Nucleus accumbens (tissue), 56 donors: ENCODE results near the gene DHX36.

Experiments
- DNase-seq, 56 donors: peaks; one replicate each; lab custom pipeline; 2025; lab: John Stamatoyannopoulos, UW

Gene DHX36

GRCh38 chr3:154301561-154301960, 22.7 kb downstream of the DHX36 start:
- DNase-seq = no peak

- peak in 1 of 56 donors; percentile 1 for DNase-seq
Observed at GRCh38 chr3:154294016-154294415, 30.3 kb downstream of the DHX36 start.

DNA sequence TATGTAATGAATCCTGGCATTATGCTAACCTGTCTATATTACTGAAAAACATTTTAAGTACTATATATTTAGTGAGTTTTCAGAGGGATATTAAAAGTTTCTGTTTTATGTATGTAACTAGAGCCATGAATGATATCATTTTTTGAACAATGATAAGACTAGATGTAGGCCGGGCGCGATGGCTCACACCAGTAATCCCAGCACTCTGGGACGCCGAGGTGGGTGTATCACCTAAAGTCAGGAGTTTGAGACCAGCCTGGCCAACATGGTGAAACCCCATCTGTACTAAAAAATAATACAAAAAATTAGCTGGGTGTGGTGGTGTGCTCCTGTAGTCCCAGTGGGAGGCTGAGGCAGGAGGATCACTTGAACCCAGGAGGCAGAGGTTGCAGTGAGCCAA, 34.1 kb downstream of the DHX36 start:
- no peak for DNase-seq

DNA sequence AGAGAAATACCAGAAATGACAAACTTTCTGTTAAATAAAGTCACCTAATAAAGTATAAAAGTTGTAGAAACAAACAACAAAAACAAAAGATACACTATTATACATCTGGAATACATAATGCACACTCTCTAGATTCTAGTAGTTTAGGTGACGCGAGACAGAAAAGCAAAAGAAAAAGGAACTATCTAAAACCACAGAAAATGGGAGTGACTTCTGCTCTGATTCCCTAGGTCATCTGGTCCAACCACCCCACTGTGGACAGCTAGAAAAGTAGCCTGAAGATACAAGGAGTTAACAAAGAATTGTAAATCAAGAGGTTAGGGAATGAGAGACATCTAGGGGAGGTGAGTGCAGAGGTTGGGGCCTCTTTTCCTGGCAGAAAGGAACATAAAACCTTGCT, 39.1 kb downstream of the DHX36 start:
- no peak for DNase-seq

GRCh38 chr3:154280161-154280560, 44.1 kb downstream of the DHX36 start:
- DNase-seq = no peak

DNA sequence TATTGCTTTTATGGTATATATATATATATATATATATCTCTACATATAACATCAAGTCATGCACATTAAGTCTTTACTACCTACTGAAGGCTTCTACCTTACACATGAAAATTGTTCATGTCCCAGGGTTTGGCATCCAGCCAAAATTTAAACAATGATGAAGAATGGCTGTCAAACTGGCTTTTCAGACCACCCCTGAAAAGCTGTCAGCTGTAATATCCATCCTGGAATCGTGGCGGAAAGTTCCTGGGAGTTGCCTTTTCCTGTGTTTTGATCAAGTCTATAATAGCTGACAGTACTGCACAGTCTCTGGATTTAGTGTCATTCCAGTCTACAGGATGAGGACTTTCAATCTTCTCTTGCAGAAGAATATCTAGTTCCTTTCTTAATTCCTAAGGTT, 48.3 kb downstream of the DHX36 start:
- no peak for DNase-seq

DNA sequence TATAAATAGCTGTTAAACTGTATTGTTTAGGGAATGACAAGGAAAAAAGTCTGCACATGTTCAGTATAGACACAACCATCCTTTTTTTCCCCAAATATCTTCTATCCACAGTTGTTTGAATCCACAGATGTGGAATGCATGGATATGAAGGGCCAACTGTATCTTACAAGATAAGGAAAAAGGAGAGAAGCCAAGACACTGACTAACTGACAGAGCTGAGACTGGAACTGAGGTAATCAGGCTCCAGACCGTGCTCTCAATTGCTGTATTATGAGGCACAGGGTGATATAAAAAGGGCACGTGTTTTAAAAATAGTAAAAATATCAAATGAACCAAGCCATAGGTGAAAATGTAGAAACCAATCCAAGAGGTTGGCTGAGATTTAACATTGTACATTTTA, 49.0 kb downstream of the DHX36 start:
- no peak for DNase-seq

- DNase-seq = no peak
Observed at GRCh38 chr3:154274348-154274747, 49.9 kb downstream of the DHX36 start.

DNA sequence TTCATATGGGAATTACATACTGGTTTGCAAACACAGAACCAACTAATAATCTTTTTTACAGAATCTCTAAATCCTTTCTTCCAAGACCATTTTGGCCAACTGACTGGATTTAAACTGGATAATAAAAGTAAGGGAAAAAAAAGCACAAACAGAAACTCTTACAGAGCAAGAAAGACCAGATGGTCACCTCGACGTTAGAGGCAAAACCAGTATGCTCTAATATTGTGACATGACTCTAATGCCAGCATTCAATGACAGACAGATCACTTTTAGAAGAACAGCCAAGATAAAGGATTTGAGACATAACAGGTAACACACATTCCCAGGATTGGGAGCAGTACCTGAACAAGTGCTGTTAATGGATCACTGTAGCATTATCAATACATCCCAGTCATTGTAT, 50.9 kb downstream of the DHX36 start:
- no peak for DNase-seq

DNA sequence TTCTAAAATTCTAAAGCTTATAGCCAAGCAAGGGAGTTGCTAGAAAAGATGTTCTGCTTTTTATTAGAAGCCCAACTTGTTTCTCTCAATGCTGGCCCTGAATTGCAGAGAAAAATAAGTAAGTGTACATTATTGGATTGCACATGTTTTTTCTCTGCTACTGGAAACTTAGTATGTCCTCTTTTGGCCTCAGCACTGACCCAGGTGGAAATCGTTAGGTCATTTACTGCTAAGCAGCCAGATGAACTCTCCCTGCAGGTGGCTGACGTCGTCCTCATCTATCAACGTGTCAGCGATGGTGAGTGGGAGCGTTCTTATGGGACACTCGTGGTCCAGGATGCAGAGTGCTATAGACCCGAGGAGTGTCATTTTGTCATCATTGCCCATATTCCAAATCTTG, 69.8 kb downstream of the DHX36 start:
- no peak for DNase-seq

DNA sequence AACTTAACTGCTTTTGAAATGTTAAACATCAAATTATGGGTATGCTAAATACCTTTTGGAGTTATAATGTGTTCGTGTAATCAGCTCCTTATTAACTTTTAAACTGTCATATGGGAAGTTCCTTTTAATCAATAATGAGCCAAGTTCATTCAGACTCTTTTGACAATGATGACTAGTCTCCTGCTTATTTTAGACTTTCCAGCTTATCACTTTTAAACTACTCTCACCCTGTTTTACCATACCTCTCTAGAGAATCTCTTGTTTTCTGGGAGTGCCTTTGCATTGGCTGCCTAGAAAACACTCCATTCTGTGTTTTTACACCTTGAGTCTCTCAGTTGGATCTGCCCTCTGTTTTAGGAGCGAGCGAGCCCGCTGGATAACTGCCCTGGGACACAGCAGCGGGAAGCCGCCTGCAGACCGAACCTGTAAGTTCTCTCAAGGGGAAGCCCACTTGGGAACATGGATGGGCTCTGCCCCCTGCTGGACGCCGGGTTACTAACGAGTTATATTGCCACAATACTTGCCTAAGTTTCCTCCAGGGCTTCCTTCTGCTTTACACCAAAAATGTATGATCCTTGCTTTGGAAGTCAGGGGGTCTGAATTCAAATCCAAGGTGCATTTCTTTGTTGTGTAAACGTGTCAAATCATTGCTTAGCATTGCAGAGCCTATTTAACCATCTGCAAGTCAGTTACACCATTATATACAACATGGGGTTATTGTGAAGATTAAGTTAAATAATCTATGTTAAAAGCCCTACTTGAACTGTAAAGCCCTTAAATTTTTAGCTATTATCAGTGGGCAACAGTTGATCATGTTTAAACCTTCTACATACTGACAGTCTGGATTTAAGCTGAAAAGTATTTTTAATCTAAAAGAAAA, 71.3 kb downstream of the DHX36 start:
- peak in 55 of 56 donors; percentile 5 to 93 (median 66) for DNase-seq

DNA sequence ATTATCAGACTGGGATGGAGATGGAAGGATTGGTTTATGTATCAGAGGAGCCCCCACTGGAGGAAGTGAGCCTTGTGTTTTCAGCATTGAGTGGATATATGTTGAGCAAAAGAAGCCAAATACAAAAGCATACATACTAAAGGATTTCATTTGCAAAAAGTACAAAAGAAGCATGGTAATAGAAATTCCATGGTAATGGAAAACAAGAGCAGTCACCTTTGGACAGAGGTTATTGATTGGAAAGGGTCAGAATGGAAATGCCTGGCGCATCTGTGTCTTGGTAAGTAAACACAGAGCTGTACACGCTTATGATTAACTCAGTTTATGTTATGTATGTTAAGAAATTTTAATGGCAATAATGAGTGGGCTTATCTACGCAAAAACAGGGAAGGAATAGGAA, 72.7 kb downstream of the DHX36 start:
- no peak for DNase-seq

DNA sequence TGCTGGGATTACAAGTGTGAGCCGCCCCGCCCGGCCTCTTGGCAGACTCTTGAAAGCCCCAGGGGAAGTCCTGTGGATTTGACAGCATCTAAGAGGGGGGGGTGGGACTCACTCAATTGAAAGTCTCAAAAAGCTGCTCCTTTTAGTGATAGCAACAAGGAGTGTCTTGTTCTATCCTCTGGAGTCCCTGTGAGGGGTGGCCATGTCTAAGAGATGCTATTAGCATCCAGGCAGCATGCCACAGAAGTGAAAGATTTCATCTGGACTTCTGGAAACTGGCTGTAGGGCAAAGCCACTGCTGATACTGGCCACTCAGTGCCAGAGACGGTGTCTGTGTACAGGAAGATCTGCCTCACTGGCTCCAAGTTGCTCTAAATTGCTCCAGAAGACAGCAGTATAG, 74.0 kb downstream of the DHX36 start:
- no peak for DNase-seq

DNA sequence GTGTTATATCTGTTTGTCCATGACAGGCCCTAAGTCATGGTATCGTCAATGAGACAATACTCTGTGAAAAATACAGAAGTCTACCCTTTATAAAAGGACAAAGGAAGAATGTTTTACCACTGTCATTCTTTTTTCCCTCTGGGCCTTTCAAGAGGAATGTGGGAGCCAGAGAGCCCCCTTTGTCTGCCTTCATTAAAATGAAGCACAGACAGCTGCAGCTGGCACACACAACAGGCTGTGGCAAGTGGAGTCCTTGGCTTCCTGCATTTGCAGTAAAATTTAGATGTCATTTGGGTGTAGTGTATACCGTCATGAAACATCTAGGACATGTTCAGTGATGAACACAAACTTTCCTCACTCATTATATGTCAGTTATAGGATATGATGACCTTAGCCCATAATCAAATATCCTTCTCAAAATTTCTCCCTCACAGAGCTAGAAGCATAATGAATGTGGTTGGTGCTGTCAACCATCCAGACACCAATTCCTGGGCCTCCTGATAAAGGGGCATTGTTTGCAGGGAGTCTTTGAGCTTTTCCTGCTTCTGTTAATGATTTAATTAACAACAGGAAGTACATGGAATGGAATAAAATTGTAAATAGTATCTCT, 76.4 kb downstream of the DHX36 start:
- peak in 25 of 56 donors; percentile 1 to 60 (median 13) for DNase-seq

GRCh38 chr3:154244644-154245043, 79.6 kb downstream of the DHX36 start:
- DNase-seq = peak in 2 of 56 donors; percentile 3 to 9

GRCh38 chr3:154243353-154243752, 80.9 kb downstream of the DHX36 start:
- no peak for DNase-seq

- no peak for DNase-seq
Observed at GRCh38 chr3:154242766-154243165, 81.5 kb downstream of the DHX36 start.

- DNase-seq = no peak
Observed at GRCh38 chr3:154241496-154241895, 82.8 kb downstream of the DHX36 start.

DNA sequence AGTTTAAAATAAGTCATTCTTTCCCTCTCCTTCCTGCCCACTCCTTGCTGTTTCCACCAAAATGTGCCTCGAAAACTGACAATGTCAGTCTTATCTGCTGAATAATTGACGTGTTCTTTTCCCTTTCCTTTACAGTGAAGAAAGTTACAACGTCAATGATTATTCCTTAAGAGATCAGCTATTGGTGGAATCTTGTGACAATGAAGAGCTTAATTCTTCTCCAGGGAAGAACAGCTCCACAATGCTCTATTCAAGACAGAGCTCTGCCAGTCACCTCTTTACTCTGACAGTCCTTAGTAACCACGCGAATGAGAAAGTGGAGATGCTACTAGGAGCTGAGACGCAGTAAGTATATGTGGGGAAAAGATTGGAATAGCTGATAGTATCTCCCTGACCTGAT, 84.1 kb downstream of the DHX36 start:
- DNase-seq = no peak

DNA sequence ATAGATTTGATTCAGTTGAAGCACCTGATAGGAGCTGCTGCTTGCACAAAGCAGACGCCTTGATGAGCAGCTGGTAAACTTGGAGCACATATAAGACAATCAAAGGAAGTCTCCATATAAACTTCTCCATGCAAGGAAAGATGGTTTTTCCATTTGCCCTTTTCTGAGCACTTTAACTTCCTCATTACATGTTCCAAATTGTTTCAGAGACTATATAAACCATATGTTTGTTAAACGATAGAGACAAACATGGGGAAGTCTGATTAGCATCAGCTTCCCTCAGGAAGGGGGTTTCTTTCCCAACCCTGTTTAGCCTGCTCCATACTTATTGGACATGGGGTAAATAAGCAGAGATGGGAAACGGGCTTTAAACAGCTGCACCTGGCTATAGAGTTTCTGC, 88.0 kb downstream of the DHX36 start:
- no peak for DNase-seq

- no peak for DNase-seq
Observed at GRCh38 chr3:154235330-154235729, 89.0 kb downstream of the DHX36 start.

GRCh38 chr3:154229217-154229590, 95.1 kb downstream of the DHX36 start:
- DNase-seq = no peak
